Activated CD8-positive, alpha-beta memory T cell treated with anti-CD3 and anti-CD28 coated beads, Interleukin-2, amount 50 U/mL, for 1 hour (primary cell): ENCODE results near the gene ORM2.
"Not testable (repeated sequence)": the region's sequence is repeated elsewhere in the genome, so short reads cannot be mapped to it uniquely, and the experiment has no call there.

Experiments used
- DNase-seq: peaks from one replicate; pipeline ENCODE4 v3.0.0-alpha.2; 2020; ENCODE audit errors: extremely low read depth

Gene ORM2

DNA sequence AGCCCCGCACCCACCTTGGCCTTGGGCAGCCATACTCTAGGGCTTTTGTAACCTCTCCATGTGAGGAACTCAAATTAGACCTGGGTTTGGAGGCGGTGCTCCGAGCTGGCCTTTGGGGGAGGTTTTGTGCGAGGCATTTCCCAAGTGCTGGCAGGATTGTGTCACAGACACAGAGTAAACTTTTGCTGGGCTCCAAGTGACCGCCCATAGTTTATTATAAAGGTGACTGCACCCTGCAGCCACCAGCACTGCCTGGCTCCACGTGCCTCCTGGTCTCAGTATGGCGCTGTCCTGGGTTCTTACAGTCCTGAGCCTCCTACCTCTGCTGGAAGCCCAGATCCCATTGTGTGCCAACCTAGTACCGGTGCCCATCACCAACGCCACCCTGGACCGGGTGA is at the start of gene ORM2:
Gene ORM2, plus strand, starts transcription at position 245 of the 398 bp plus-strand sequence. Its CDS starts 36 bp downstream, at position 281.
- DNase-seq, result not testable (repeated sequence)

DNA sequence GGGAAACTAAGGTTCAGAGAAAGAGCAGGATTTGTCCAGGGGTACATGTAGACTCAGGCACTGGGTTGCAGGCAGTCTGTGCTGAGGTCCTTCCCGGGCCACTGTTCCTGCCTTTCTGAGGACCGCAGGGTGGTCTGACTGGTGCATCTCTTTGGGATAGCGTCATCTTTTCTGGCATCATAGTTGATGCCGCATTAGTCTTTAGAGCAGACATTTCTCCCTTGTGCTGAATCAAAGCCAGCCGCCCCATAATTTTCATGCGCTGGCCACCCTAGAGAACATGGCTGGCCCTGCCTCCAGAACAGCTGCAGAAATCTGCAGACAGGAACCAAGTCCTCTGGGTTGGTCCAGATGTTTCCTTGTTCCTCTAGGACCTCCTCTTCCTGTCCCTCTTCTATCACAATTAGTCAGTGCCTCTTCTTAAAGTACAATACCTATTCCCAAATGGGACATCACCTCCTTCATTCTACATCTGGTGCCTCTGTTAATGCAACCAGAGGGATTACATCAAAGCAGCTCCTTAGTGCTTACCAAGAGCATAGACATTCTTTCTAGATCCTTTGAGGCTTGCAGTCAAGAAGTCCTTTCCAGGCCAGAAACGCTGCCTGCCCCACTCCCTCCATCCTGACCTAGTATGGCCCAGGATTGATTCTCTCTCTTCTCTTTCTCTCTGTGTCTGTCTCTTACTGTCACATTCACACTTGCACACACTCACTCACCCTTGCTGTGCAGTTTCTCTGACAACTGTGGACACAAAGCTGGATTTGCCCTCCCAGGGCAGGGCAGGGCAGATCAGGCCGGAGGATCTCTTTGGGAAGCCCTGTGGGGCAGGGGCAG is 48.8 kb upstream of the ORM2 start:
- DNase-seq, result no peak

DNA sequence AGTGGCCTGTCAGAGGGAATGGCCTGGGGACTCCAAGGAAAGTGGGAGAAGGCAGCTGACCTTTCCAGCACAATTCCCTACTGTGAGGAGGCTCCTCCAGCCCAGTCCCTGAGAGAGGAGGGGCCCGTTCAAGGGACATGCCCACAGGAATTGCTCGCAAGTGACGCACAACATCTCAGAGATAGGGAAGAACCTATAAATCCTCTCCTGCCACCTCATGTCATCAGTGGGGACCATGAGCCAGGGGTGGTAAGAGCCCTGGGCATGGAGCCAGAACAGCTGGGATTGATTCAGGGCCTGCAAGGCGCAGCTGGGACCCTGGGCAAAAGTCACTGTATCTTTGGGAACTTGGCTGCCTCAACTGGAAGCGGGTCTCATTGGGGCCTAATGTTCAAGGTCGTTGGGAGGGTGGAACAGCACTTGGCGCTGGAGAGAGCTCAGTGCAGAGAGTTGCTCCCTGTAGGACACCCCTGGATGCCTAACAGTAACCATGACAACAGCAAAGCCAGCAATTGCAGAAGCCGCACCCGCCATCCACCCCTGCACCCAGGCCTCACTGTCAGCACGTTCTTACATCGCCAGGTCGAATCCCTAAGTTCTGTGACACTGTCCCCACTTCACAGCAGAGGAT is 48.1 kb upstream of the ORM2 start:
- DNase-seq, result no peak

DNA sequence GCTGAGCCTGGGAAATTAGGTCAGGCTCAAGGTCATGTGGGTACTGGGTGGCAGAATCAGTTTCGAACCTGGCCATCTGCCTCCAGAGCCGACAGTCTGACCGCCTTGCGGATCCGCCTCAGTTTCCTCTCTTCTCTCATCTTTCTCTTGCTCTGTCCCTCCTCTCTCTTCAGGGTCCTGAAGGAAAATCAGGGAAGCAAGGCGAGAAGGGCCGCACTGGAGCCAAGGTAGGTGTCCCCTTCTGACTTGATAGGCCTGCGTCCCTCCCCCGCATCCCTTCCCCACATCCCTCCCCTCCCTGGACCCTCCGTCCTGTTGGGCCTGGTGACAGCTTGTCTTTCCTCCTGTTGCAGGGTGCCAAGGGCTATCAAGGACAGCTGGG is 47.6 kb upstream of the ORM2 start:
- no peak for DNase-seq

DNA sequence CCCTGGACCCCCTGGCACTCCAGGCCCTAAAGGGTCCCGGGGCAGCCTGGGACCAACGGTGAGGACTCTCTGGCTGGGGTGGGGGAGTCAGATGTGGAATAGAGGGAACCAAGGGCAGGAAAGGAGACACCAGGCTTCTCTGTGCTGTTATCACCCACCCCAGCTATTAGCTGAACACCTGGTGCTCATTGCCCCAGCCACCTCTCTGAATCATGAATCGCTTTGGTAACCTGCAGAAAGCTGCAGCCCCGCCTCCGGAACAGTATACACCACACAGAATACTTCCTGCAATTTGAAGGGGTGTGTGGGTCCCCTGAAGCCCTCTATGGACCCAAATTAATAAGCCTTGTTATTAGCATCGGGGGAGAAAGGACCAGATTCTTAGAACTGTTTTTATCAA is 47.2 kb upstream of the ORM2 start:
- no peak for DNase-seq

DNA sequence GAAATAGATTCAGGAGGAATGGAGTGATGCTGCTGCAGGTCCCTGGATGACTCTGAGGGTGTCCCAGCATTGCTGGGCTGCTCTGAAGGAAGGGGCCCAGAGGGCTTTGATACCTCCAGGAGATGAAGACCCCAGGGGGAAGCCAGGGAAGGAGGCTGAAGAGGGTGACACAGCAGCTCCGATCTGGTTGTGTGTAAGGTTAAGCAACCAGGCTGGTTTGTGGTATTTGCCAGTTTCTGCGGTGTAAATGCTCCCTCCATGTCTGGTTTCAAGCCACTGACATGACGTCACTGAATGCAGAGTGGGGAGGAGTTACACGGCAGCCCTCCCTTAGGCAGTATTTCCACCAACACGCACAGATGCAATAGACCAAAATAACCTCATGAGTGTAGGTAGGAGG is 46.7 kb upstream of the ORM2 start:
- DNase-seq, result no peak

DNA sequence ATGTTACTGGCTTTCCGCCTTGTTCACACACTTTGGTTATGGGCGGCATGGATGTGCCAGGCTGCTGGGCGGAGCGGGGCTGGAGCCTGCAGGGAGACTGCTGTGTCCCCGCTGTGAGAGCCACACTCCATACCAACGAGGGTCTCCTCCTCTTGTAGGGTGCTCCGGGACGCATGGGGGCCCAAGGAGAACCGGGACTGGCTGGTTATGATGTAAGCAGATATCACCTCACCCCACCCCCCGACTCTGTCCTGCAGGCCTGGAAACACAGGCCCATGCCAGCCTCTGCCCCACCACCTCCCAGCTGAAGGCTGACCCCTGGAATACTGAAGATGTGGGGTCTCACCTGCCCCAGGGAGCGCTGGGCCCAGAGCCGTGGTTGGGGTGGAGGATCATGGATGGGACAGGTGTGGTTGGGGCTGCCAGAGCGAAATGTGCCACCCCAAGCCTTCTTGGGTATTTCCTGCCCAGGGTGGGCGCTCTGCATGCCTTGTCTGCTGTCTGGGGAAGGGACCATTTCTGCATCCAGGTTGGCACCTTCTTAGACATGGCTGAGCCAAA is 46.0 kb upstream of the ORM2 start:
- DNase-seq, result no peak

DNA sequence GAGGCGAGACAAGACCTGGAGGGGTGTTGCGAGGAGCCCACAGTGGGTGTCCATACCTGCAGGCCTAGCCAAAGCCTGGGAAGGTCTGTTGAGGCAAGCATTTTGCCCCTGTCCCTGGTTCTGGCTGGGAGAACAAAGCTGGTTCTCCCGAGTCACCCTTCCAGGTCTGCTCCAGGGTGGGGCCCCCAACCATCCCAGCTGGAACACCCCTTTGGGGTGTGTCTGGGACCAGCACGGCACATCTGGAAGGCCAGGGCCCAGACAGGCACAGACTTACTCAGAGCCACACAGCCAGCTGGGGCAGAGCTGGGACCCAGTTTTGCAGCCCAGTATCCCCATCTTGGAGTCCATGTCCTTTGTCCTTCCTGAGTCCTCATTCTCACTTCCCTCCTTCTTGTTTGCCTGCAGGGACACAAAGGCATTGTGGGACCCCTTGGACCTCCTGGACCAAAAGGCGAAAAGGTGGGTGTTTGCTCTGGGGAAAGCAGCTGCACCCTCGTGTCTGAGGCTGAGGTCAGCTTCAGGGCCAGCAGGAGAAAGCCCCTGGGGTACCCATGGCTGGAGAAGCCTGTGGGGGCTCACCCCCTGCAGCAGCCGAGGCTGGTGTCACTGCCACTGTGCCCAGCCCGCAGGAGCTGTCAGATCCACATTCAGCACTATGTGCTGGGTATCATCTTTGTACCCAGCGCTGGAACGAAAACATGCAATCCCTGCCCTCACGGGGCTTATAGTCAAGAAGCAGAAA is 45.2 kb upstream of the ORM2 start:
- no peak for DNase-seq

DNA sequence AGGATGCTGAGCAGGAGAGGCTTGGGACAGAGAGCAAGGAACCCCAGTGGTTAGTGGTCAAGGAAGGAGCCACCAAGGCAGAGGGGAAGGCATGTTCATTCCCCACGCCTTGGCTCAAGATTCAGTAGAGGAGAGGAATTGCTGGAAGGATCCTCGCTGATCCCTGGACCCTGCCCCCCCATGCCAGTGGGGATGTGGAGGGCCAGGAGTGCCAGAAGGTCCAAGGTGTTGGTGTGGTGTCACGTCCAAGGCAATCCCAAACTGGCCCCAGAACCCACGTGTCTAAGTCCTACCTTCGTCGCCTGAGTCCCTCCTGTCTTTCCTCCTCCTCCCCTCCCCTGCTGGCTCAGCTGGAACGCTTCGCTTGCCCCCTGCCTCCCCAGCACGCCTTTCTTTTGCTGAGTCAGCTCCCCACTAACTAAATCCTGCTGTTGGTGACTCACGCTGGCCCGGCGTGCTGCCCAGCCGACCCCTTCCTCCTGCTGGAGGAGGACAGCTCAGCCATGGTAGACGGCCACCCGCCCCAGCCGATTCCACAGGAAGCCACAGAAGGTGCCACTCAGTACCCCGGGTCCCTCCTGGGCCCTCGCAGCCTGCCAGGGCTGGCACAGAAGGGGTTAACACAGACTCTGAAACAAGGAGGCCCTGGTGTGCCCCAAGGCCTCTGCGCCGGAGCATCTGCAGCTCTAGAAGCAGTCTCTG is 44.4 kb upstream of the ORM2 start:
- DNase-seq, result no peak

DNA sequence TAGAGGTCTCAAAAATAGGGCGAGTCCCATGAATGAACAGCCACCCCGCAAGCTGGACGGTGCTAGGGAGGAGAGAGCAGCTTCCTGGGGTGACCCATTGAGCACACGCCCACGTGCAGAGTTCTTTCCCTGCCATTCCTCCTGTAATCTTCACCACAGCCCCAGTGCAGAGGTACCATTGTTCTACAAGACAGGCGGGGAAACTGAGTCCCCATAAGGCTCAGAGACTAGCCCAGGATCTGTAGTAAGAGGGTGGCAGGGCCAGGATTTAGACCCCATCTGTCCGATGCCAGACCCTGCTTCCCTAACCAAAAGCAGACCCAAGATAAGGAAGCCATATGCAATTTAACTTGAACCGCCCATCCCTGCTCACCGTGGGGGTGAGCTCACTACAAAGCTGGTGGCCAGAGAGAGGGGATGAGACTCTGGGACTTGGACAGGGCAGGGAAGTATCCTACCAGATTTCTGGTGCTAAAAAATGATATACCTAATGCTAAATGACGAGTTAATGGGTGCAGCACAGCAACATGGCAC is 43.5 kb upstream of the ORM2 start:
- no peak for DNase-seq

DNA sequence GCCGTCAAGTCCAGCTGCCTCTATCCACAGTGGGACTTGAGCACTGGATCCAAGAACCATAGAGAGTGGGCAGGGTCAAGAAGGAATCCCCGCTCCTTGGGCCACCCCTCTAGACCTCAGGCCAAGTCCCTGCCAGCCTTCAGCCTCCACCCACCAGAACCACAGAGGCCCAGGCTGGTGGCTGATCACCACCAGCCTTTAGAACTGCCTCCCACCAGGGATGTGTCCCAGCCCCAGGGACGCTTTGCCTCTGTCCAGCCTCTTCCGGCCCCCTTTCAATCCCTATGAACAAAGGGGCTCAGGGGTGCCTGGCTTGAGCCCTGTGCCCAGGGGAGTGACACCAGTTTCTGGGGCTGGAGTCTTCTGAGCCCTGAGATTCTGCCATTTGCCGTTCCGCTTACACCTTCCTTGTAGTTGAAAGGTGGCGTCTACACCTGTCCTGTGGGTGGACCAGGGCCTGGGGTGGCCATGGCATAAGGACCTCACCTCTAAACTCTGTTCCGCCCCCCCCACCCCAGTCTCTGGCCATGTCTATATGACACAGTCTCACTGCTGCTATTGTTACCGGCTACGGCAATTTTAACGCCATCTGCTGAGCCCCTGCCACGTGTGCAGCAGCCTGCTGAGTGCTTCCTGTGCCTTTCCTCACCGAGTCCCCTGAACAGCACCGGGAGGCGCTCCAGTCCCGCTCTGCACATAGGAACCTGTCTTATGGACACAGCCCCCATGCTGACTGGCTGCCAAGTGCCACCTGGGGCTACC is 42.5 kb upstream of the ORM2 start:
- DNase-seq, result no peak

DNA sequence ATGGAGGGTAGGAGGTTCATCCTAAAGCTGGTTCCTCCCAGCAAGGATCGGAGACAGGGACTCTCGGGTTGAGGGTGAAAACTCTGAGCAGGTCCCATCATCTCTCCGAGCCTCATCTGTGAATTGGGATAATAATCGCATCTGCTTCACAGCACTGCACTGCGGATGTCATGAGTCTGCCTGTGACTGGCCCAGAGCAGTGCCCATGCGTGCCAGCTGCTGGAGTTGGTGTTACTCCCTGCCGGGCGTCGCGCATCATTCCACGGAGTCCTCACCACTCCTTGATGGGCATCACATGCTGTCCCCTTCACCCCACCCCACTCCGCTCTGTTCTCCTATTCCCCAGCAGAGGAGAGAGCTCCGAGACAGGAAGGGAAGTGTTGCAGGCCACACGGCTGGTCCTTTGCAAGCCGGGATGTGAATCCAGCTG is 41.9 kb upstream of the ORM2 start:
- no peak for DNase-seq

DNA sequence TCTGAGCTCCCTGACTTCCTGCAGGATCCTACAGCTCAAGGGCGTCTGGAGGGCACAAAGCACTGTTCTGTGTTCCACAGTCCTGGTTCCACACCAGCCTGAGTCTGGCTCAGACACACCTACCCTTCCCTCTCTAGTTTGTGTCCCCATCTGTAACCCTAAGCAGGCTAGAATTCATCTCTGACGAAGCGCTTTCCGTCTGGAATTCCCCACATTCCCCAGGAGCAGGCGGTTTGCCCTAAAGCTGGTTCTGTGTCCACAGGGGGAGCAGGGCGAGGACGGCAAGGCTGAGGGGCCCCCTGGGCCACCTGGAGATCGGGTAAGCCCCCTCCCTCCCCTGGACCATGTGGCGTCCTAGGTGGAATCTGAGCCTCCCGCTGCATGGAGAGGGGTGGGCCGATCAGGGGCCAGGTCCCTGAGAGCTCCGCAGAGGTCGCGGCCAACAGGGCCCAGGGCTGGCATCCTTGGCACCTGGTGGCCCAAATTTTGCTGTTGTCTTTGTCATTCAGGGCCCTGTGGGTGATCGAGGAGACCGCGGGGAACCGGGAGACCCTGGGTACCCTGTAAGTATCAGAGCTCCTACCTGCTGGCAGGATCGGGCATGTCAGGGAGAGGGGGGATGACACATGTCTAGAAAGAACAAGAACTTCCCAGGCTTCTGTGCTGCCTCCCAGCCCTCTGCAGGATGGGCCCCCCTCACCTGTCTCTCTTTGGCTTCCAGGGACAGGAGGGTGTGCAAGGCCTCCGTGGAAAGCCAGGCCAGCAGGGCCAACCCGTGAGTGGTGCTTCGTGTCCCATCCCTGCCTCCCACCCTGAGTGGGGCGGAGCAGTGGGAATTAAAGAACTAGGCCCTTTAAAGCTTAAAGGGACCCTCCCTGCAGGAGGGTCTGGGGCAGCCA is 41.2 kb upstream of the ORM2 start:
- DNase-seq, result no peak

DNA sequence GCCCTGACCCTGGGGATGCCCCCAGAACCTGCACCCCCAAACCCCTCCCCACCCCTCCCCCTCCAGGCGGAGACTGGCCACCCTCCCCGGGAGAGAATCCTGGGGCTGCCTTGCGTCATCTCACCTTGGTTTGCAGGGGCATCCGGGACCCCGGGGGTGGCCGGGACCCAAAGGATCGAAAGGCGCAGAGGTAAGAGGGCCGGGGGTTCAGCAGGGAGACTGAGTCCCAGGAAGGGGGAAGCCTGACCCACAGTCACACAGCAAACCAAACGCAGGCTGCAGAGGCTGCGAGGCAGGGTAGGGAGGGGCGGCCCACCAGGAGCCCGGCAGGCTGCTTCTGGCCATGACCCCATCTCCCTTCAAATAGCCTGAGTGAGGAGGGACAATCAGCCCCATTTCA is 40.6 kb upstream of the ORM2 start:
- DNase-seq, result no peak

DNA sequence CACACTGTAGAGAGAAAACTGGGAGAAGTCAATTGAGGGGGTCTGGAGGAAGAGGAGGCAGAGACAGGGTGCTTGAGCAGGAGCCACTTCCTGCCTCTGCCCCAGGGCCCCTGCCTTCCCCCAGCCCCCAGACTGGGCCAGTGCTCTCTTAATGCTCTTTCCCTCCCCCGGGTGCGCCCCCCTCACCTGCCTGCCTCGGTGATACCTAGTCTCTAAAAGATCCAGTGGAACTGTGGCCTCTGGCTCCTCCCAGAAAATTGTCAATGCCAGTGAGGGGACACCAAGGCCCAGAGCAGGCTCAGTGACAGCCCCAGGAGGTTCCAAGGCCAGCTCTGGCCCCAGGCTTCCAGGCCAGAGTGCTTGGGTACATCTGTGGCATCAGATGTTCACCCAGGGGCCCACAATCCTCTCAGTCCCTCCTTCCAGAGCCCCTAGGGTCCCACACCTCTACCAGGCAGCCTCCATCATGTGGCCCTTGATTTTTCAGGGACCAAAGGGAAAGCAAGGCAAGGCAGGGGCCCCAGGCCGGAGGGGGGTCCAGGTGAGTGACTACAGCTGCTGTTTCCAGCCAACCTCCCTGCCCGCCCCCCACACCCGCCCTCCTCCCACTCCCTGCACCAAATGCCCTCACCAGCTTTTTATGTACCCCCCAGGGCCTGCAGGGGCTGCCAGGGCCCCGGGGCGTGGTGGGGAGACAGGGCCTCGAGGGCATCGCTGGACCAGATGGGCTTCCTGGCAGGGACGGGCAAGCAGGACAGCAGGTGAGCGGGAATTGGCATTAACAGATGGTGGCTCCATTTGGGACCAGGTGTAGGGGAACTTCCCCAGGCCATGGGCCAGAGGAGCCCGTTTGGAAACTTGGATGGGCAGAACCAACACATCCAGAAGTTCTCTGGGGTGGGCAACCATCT is 39.8 kb upstream of the ORM2 start:
- no peak for DNase-seq

DNA sequence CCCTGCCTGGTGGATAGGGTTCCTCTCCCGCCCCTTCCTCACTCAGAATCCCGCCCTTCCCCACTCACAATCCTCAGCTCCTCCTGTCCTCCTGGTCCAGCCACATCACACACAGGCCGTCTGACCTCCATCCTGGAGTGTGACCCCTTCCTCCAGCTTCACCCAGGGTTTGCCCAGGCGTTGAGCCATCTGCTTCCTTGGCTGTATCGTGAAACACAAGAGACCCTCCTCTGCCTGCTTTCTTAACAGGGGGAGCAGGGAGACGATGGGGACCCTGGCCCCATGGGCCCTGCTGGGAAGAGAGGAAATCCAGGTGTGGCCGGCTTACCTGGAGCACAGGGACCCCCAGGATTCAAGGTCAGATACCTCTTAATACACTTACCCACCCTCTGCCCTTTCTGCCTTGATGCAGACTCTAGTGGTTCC is 39.1 kb upstream of the ORM2 start:
- DNase-seq, result no peak

DNA sequence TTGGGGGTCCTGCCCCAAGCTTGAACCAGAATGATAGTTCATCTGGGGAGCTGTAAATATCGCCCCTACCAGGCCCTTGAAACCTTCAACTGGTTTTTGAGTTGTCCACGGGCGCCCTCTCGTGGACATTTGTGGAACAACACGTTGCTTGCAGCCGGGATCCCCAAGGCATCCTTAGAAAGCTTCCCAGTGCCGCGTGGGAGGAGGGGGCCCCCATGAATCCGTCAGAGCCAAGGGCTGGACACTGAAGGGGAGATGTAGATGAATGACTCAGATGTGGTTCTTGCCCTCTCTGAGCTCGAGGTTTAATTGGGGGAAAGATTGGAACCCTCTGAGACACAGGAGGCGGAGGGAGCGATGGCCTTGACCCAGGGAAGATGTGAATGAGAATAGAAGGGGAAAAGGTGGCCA is 38.6 kb upstream of the ORM2 start:
- DNase-seq, result peak; percentile 13

DNA sequence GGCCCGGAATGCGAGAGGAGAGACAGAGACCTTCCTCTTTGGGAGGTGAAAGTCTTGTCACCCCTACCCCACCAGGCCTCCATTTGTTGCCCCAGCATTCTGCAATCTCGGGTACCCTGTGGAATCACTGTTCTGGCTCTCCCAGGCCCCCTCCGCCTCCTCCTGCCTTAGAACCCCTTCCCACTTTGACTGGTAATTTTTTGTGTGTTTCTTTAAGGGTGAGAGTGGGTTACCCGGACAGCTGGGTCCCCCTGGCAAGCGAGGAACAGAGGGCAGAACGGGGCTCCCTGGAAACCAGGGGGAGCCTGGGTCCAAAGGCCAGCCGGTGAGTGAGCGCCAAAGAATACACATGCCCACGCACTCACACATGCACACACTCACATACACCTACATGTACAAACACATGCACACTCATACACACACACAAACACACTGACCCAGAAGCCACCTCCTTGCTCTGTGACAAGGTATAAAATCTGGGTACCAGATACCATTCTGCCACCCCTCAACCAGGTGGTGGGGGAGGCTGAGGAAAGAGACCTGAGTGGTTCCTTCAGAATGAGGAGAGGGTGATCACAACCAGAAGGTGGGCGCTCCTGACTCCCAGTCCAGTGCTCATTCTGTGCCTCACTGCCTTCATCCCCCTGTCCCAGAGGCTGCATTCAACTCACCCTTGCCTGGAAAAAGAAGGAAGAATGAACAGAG is 37.6 kb upstream of the ORM2 start:
- DNase-seq, result no peak
